Testis (tissue), 3 donors: ENCODE measurements around the gene BNC2. TPM values are rescaled to one million over a fixed set of nuclear protein-coding genes. Genes with fewer than 3 reads are reported as not detected.

Source experiments
- DNase-seq: peaks from one replicate; pipeline ENCODE4 v3.0.0-alpha.2; 2019
- H3K27ac ChIP-seq, 2 donors: fragments of 200-600 bp; sonication (generic); one replicate each; pipeline ENCODE4 v1.5.1; 2019
- H3K27me3 ChIP-seq: fragments of 200-600 bp; sonication (generic); one replicate; pipeline ENCODE4 v1.5.1; 2019
- H3K36me3 ChIP-seq: fragments of 200-600 bp; sonication (generic); one replicate; pipeline ENCODE4 v1.5.1; 2017; ENCODE audit warnings: low read depth; ENCODE audit errors: missing control alignments
- H3K4me1 ChIP-seq: fragments of 200-600 bp; sonication (generic); one replicate; pipeline ENCODE4 v1.5.1; 2019
- H3K4me3 ChIP-seq, 2 donors: fragments of 200-600 bp; sonication (generic); one replicate each; pipeline ENCODE4 v1.5.1; 2017 to 2019
- H3K9me3 ChIP-seq: fragments of 200-600 bp; sonication (generic); one replicate; pipeline ENCODE4 v1.5.1; 2017
- POLR2A ChIP-seq: fragments of 450-650 bp; IDR thresholded peaks from one replicate; pipeline ENCODE4 v1.6.1; 2017; ENCODE audit warnings: antibody characterized with exemption, mild to moderate bottlenecking, moderate library complexity
- WGBS, 2 donors: methylation state at CpG; one replicate each; pipeline ENCODE4 v1.1.5; 2018; 5-methylcytosine and 5-hydroxymethylcytosine counted together
- intact Hi-C: fragments of 100-400 bp; cut with DNase I; formaldehyde crosslinking; loops from one replicate; pipeline ENCODE4 v1.15.1; 2023; ENCODE audit warnings: low total_unique reads
- polyA plus RNA-seq: library from polyadenylated mRNA; stranded (reverse); fragments of 350-450 nt; fragmentation: Illumina TruSeq; extraction: RNeasy Lipid Tissue Mini Kit (QIAGEN cat#74804); gene quantifications from one replicate; pipeline ENCODE4 v1.2.3, GENCODE V29; 2014; ENCODE audit warnings: low read depth, low replicate concordance; ENCODE audit not compliant: insufficient read depth
- total RNA-seq, 2 donors: library from RNA; depleted of rRNA; stranded (reverse); fragments of >200 nt; gene quantifications; one replicate each; pipeline ENCODE4 v1.2.3, GENCODE V29; 2016
- TF ChIP-seq, protein P1 (sequence below), 3 experiments: fragments of 450-650 bp in 2 of 3; fragments of 200-600 bp in 1 of 3; sonication (generic) in 1 of 3; IDR thresholded peaks; one replicate each; pipeline ENCODE4 v1.5.1; 2016 to 2019; ENCODE audit warnings: antibody characterized with exemption in 3 of 3, mild to moderate bottlenecking in 2 of 3, moderate library complexity in 1 of 3

BNC2 gene
- total and polyA plus RNA-seq, 3 donors from 2014 or later = 14.6 to 35.2 (median 32.0) TPM

DNA sequence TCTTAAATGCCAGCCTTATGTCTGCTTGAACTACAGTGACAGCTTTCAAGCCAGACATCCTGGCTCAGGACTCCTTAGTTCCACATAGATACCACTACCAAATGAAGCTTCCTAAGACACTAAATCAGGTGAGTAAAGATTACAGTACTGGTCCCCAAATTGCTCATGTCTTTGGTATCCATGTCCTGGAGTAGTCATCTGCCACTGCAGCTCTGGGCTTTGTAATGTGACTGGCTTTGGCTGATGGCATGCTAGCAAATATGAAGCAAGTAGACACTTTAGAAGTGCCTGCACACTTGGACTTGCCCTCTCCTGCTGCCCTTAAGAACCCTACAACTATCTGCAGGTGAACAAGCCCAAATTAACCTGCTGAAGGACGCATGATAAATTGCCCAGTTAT, 334.9 kb downstream of the BNC2 start:
- WGBS, 2 donors = 90 to 100% methylated on average over 1 of the region's 1 CpG
- no peaks in the 10 kb centered on the region for H3K27me3 ChIP-seq
- no peak for TF ChIP-seq POLR2A
- TF ChIP-seq, protein P1, sequence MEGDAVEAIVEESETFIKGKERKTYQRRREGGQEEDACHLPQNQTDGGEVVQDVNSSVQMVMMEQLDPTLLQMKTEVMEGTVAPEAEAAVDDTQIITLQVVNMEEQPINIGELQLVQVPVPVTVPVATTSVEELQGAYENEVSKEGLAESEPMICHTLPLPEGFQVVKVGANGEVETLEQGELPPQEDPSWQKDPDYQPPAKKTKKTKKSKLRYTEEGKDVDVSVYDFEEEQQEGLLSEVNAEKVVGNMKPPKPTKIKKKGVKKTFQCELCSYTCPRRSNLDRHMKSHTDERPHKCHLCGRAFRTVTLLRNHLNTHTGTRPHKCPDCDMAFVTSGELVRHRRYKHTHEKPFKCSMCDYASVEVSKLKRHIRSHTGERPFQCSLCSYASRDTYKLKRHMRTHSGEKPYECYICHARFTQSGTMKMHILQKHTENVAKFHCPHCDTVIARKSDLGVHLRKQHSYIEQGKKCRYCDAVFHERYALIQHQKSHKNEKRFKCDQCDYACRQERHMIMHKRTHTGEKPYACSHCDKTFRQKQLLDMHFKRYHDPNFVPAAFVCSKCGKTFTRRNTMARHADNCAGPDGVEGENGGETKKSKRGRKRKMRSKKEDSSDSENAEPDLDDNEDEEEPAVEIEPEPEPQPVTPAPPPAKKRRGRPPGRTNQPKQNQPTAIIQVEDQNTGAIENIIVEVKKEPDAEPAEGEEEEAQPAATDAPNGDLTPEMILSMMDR (IDR thresholded peaks at IDR 0.05) = no peak
- H3K4me3 ChIP-seq = no peak overlapping the region
- H3K9me3 ChIP-seq = no peaks in the 10 kb centered on the region
- intact Hi-C loops = no loop called here
- H3K27ac ChIP-seq = no peak overlapping the region
- DNase-seq = no peak
- no peaks in the 10 kb centered on the region for H3K36me3 ChIP-seq
- no peaks in the 10 kb centered on the region for H3K4me1 ChIP-seq

DNA sequence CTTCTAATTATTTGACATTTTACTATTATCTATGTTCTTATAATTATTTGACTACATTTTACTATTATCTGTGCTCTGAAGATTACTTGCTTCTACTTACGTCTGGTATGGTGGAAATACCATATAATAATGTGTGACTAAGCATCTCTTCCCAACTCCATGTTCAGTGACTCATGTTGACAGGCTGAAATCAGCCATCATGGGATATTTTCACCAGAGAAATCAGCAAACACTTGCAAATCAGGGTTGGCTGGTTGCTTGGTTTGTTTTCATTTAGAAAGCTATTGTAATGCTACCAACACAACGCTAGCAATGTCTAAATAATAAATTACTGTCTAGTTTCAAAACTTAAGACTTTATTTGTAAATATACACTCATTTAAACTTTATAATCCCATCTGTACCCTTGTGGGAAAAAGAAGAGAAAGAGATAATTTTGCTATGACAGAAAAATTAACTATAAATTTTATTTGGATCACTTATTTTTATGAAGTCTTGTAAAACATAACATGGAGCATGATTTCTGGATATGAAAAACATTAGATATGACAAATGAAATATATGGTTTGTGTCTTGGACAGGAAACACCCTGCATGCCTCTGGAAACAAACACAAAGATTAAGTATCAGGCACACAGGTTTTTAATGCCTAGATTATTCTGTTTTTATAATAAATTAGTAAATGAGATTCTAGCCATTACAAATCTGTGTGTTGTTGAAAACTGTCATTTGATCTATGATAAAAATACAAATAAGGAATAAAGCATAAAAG, 337.6 kb downstream of the BNC2 start:
- Histone ChIP-seq H3K4me3 (no peak overlapping the region), H3K27me3 (no peaks in the 10 kb centered on the region), H3K4me1 (no peaks in the 10 kb centered on the region), H3K9me3 (no peaks in the 10 kb centered on the region), H3K36me3 (no peaks in the 10 kb centered on the region), H3K27ac (no peak overlapping the region)
- no peak for DNase-seq
- no peak for TF ChIP-seq POLR2A
- TF ChIP-seq, protein P1 (IDR thresholded peaks at IDR 0.05) = no peak
- WGBS, 2 donors = 81 to 95% methylated on average over 2 of the region's 2 CpGs
- intact Hi-C loops = no loop called here

DNA sequence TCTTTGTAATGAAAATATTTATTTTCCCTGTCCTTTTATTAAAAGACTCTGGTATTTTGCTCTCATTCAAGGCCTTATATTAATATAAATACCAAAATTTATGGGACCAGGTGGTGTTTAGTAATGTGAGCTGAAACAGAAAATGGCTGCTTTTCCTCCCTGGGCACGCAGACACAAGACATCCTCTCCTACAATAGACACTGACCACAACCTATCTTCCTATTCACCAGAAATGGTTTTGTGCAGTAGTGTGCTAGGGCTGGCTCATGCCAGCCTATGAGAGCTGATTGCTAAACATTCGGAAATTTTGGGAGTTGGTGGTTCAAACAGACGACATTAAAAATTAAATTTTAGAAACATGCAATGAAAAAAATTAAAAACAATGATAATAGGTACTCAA, 338.2 kb downstream of the BNC2 start:
- intact Hi-C loops = no loop called here
- H3K36me3 ChIP-seq = no peaks in the 10 kb centered on the region
- H3K4me3 ChIP-seq = no peak overlapping the region
- WGBS, 2 donors = 94 to 96% methylated on average over 3 of the region's 3 CpGs
- no peak for DNase-seq
- no peak for TF ChIP-seq POLR2A
- TF ChIP-seq, protein P1 (IDR thresholded peaks at IDR 0.05) = no peak
- no peaks in the 10 kb centered on the region for H3K27me3 ChIP-seq
- H3K4me1 ChIP-seq = no peaks in the 10 kb centered on the region
- no peak overlapping the region for H3K27ac ChIP-seq
- no peaks in the 10 kb centered on the region for H3K9me3 ChIP-seq

DNA sequence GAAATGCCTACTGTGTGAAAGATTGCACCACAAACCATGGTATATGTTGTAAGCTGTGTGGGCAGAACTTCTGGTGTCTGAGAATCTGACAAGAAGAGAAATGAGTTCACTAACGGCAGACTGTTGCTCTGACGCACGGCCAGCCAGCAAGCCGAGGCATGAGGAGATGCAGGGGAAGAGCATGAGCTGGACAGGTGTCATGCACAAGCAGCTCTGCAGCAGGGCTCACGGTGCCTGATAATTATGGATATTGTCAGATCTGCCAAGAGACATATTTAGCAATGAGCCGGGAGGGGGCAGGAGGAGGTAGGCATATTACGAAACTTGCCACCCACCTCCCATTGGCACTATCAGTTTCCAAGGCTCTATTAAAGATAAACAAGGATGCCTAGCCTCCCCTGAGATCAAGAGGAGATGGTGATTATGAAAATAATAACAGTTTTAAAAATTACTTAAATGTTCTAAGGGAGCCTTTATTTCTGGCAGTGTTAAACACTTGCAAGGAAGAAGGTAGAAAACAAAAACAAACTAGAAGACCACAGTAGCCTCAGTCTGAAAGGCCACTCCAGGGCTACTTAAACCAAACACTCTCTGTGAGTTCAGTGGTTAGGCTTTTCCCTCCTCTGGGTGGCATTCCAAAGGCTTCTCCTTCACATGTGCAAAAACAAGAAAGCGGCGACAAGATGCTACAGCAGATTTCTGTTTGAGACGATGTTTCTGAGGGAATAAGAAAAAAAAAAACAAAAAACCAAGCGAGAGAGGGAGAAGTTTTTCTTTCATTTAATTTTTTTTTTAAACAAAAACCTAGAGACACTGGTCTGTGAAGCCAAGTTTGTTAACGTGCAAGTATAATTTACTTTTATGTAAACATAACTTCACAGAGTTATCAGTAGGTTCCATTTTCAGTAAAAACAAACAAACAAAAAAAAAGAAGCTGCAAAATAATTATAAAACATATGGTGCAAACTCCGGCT, 339.5 kb downstream of the BNC2 start:
- no peaks in the 10 kb centered on the region for H3K36me3 ChIP-seq
- no peak overlapping the region for H3K4me3 ChIP-seq
- WGBS, 2 donors = 61 to 67% methylated on average over 13 of the region's 13 CpGs
- H3K9me3 ChIP-seq = no peaks in the 10 kb centered on the region
- TF ChIP-seq POLR2A = no peak
- TF ChIP-seq, protein P1 (IDR thresholded peaks at IDR 0.05) = no peak
- no peaks in the 10 kb centered on the region for H3K4me1 ChIP-seq
- no peaks in the 10 kb centered on the region for H3K27me3 ChIP-seq
- no peak overlapping the region for H3K27ac ChIP-seq
- DNase-seq = no peak
- intact Hi-C loops = no loop called here
